ENCODE results near the gene BICD2.

GRCh38 chr9:92745331-92745730 is 19.3 kb downstream of the BICD2 start:
- TF ChIP-seq, protein P1, sequence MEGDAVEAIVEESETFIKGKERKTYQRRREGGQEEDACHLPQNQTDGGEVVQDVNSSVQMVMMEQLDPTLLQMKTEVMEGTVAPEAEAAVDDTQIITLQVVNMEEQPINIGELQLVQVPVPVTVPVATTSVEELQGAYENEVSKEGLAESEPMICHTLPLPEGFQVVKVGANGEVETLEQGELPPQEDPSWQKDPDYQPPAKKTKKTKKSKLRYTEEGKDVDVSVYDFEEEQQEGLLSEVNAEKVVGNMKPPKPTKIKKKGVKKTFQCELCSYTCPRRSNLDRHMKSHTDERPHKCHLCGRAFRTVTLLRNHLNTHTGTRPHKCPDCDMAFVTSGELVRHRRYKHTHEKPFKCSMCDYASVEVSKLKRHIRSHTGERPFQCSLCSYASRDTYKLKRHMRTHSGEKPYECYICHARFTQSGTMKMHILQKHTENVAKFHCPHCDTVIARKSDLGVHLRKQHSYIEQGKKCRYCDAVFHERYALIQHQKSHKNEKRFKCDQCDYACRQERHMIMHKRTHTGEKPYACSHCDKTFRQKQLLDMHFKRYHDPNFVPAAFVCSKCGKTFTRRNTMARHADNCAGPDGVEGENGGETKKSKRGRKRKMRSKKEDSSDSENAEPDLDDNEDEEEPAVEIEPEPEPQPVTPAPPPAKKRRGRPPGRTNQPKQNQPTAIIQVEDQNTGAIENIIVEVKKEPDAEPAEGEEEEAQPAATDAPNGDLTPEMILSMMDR (IDR thresholded peaks at IDR 0.05 in 8 of 11, conservative IDR thresholded peaks at IDR 0.05 in 3 of 11) = no peak
- TF ChIP-seq POLR2A (IDR thresholded peaks at IDR 0.05) (no peak), POLR2AphosphoS5 (IDR thresholded peaks at IDR 0.05) (no peak)
